WTC11 (cell line): ENCODE results near the gene OR2AE1.

ENCODE experiments used
- KAT7 ChIP-seq: sonication (generic); formaldehyde crosslinking; IDR thresholded peaks from 2 replicates; pipeline ENCODE4 v1.8.1; 2023; ENCODE audit warnings: missing genetic modification reagents, mild to moderate bottlenecking, borderline replicate concordance
- ZNF219 ChIP-seq: sonication (generic); formaldehyde crosslinking; IDR thresholded peaks from 2 replicates; pipeline ENCODE4 v1.8.0; 2023; ENCODE audit warnings: missing genetic modification reagents, mild to moderate bottlenecking, borderline replicate concordance
- TF ChIP-seq, protein P1 (sequence below): fragments of 200-600 bp; IDR thresholded peaks from 2 replicates; pipeline ENCODE4 v1.8.0; 2022; ENCODE audit warnings: antibody characterized with exemption

DNA sequence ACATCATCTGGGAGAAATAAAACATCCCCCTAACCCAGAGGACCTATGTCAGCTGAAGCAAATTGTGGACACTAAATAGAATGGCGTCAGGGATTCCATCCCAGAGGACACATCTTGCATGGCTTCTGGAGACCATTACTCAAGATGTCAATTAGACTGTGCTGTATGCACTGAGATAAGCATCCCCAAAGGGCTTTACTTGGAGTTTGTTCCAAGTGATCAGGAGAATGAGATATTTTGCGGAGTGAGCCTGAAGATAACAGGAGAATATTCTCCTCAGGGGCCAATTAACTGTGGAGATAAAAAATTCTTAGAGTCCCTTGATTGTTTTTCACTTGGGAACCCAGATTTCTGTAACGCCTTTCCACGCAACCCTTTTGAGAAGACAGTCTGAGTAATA, 4.5 kb upstream of the OR2AE1 start:
- TF ChIP-seq ZNF219 (CRISPR knock-in tag) (no peak), KAT7 (CRISPR knock-in tag) (no peak)
- TF ChIP-seq, protein P1, sequence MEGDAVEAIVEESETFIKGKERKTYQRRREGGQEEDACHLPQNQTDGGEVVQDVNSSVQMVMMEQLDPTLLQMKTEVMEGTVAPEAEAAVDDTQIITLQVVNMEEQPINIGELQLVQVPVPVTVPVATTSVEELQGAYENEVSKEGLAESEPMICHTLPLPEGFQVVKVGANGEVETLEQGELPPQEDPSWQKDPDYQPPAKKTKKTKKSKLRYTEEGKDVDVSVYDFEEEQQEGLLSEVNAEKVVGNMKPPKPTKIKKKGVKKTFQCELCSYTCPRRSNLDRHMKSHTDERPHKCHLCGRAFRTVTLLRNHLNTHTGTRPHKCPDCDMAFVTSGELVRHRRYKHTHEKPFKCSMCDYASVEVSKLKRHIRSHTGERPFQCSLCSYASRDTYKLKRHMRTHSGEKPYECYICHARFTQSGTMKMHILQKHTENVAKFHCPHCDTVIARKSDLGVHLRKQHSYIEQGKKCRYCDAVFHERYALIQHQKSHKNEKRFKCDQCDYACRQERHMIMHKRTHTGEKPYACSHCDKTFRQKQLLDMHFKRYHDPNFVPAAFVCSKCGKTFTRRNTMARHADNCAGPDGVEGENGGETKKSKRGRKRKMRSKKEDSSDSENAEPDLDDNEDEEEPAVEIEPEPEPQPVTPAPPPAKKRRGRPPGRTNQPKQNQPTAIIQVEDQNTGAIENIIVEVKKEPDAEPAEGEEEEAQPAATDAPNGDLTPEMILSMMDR: no peak
